Body of pancreas (tissue), 4 donors: ENCODE data around the gene ABCG5. TPM values are rescaled to one million over a fixed set of nuclear protein-coding genes. Genes with fewer than 3 reads are reported as not detected.

Experiments
- ATAC-seq: fragments of 150-250 bp; one replicate; pipeline ENCODE4 v1.9.1; 2016
- DNase-seq, 4 donors: peaks; one replicate each; pipeline ENCODE4 v3.0.0-alpha.2; 2019
- H3K27ac ChIP-seq, 4 donors: fragments of 200-600 bp; sonication (generic); 1 replicate in 3 of 4; 2 replicates in 1 of 4; pipeline versions ENCODE4 v1.5.1 to v1.6.1; 2016 to 2019; ENCODE audit warnings: mild to moderate bottlenecking in 1 of 4, mixed read lengths in 1 of 4, moderate library complexity in 1 of 4
- H3K27me3 ChIP-seq, 2 donors: fragments of 200-600 bp; sonication (generic); one replicate each; pipeline ENCODE4 v1.6.0; 2016; ENCODE audit warnings: mild to moderate bottlenecking in 1 of 2
- H3K36me3 ChIP-seq, 2 donors: fragments of 200-600 bp; sonication (generic); replicated peaks in 1 of 2; 2 replicates each; pipeline ENCODE4 v1.5.1; 2016; ENCODE audit warnings: low read depth in 2 of 2; ENCODE audit not compliant: insufficient read depth in 1 of 2
- H3K4me1 ChIP-seq: fragments of 200-600 bp; sonication (generic); one replicate; pipeline ENCODE4 v1.6.0; 2016
- H3K4me3 ChIP-seq, 2 donors: fragments of 200-600 bp; sonication (generic); 1 replicate in 1 of 2; 2 replicates in 1 of 2; pipeline ENCODE4 v1.5.1; 2016 to 2019
- H3K9me3 ChIP-seq, 3 donors: fragments of 200-600 bp; sonication (generic); 1 replicate in 2 of 3; 2 replicates in 1 of 3; pipeline ENCODE4 v1.5.1; 2016
- POLR2A ChIP-seq, 3 donors: fragments of 450-650 bp; IDR thresholded peaks; one replicate each; pipeline ENCODE4 v1.6.1; 2016; ENCODE audit warnings: antibody characterized with exemption in 3 of 3, mild to moderate bottlenecking in 2 of 3
- WGBS, 2 donors: methylation state at CpG; one replicate each; pipeline ENCODE4 v1.1.5; 2017; 5-methylcytosine and 5-hydroxymethylcytosine counted together
- intact Hi-C: fragments of 100-400 bp; cut with DNase I; formaldehyde crosslinking; loops from one replicate; pipeline ENCODE4 v1.15.1; 2023
- total RNA-seq, 2 donors: library from RNA; depleted of rRNA; stranded (reverse); fragments of >200 nt; gene quantifications; one replicate each; pipeline ENCODE4 v1.1.0, GENCODE V29; 2016
- TF ChIP-seq, protein P1 (sequence below), 7 experiments: fragments of 450-650 bp in 4 of 7; fragments of 200-600 bp in 3 of 7; sonication (generic) in 3 of 7; IDR thresholded peaks; one replicate each; pipeline ENCODE4 v1.5.1; 2016 to 2019; ENCODE audit warnings: antibody characterized with exemption in 7 of 7

ABCG5 gene
- total RNA-seq, 2 donors from 2014 or later: not detected

- no peak overlapping the region for H3K4me3 ChIP-seq
- no peaks in the 10 kb centered on the region for H3K9me3 ChIP-seq
- ATAC-seq (no peak), DNase-seq (no peak)
- TF ChIP-seq, protein P1, sequence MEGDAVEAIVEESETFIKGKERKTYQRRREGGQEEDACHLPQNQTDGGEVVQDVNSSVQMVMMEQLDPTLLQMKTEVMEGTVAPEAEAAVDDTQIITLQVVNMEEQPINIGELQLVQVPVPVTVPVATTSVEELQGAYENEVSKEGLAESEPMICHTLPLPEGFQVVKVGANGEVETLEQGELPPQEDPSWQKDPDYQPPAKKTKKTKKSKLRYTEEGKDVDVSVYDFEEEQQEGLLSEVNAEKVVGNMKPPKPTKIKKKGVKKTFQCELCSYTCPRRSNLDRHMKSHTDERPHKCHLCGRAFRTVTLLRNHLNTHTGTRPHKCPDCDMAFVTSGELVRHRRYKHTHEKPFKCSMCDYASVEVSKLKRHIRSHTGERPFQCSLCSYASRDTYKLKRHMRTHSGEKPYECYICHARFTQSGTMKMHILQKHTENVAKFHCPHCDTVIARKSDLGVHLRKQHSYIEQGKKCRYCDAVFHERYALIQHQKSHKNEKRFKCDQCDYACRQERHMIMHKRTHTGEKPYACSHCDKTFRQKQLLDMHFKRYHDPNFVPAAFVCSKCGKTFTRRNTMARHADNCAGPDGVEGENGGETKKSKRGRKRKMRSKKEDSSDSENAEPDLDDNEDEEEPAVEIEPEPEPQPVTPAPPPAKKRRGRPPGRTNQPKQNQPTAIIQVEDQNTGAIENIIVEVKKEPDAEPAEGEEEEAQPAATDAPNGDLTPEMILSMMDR (IDR thresholded peaks at IDR 0.05): no peak
- TF ChIP-seq POLR2A (IDR thresholded peaks at IDR 0.05): no peak
- WGBS, 2 donors: 92 to 100% methylated on average over 2 to 5 of the region's 5 CpGs
- no peaks in the 10 kb centered on the region for H3K36me3 ChIP-seq
- H3K4me1 ChIP-seq: no peaks in the 10 kb centered on the region
- intact Hi-C loops: no loop called here
- no peaks in the 10 kb centered on the region for H3K27me3 ChIP-seq
- H3K27ac ChIP-seq: no peak overlapping the region
Measured at GRCh38 chr2:43846140-43846793, 7.6 kb upstream of the ABCG5 start.

GRCh38 chr2:43845181-43845580, 6.5 kb upstream of the ABCG5 start:
- no peaks in the 10 kb centered on the region for H3K4me1 ChIP-seq
- no peak for TF ChIP-seq POLR2A (IDR thresholded peaks at IDR 0.05)
- TF ChIP-seq, protein P1 (IDR thresholded peaks at IDR 0.05): no peak
- no peak overlapping the region for H3K27ac ChIP-seq
- no peaks in the 10 kb centered on the region for H3K36me3 ChIP-seq
- intact Hi-C loops: no loop called here
- no peak for ATAC-seq
- no peaks in the 10 kb centered on the region for H3K9me3 ChIP-seq
- no peak overlapping the region for H3K4me3 ChIP-seq
- H3K27me3 ChIP-seq: no peaks in the 10 kb centered on the region
- WGBS, 2 donors: 75 to 82% methylated on average over 1 of the region's 1 CpG
- DNase-seq: no peak

GRCh38 chr2:43842866-43843226, 4.2 kb upstream of the ABCG5 start:
- Histone ChIP-seq H3K9me3 (no peaks in the 10 kb centered on the region), H3K27me3 (no peaks in the 10 kb centered on the region), H3K4me3 (no peak overlapping the region), H3K27ac (no peak overlapping the region), H3K4me1 (no peaks in the 10 kb centered on the region), H3K36me3 (no peaks in the 10 kb centered on the region)
- DNase-seq (no peak), ATAC-seq (no peak)
- intact Hi-C loops: no loop called here
- TF ChIP-seq, protein P1 (IDR thresholded peaks at IDR 0.05): no peak
- no peak for TF ChIP-seq POLR2A (IDR thresholded peaks at IDR 0.05)
- 71 to 76% methylated on average over 9 of the region's 9 CpGs for WGBS, 2 donors

GRCh38 chr2:43841949-43842865, 3.6 kb upstream of the ABCG5 start:
- ATAC-seq: no peak
- no peak for DNase-seq
- intact Hi-C loops: no loop called here
- WGBS, 2 donors: 81 to 87% methylated on average over 14 of the region's 14 CpGs
- Histone ChIP-seq H3K27ac (no peak overlapping the region), H3K4me3 (no peak overlapping the region), H3K4me1 (no peaks in the 10 kb centered on the region), H3K27me3 (no peaks in the 10 kb centered on the region), H3K9me3 (no peaks in the 10 kb centered on the region), H3K36me3 (no peaks in the 10 kb centered on the region)
- TF ChIP-seq, protein P1 (IDR thresholded peaks at IDR 0.05): no peak
- TF ChIP-seq POLR2A (IDR thresholded peaks at IDR 0.05): no peak
